ENCODE measurements around the gene PAK1. TPM values are rescaled to one million over a fixed set of nuclear protein-coding genes. Genes with fewer than 3 reads are reported as not detected.

PAK1 gene
- total RNA-seq, 1 experiment from 2014 or later: 80.0 TPM

DNA sequence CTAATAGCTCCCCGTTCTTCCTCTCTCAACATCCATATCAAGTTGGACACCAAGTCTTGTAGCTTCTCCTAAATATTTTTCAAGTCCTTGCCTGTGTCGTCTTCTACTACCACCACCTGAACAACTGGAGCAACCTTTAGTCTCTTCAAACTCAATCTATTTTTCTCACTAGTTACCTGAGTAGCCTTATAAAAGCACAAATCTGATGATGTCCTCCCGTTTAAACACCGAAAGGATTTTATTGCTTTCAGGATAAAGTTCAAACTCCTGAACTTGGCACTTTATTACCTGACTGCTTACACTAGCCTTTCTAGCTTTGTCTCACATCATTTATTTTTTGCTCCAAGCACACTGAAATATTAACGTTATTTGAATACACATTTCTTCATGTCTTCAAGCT, 1.3 kb upstream of the PAK1 start:
- H3K36me3 ChIP-seq (ENCODE audit: low read depth): no peaks in the 10 kb centered on the region
- no TSS peak for BruUV-seq (replicated peaks)
- no peaks in the 10 kb centered on the region for H3K9me2 ChIP-seq (ENCODE audit: insufficient read depth)
- no peaks in the 10 kb centered on the region for H3K27me3 ChIP-seq (ENCODE audit: insufficient read depth, low read depth)
- H3K4me1 ChIP-seq (replicated peaks; ENCODE audit: insufficient read depth): peaks cover 30% of the 10 kb centered on the region
- CTCF ChIA-PET: interaction anchor here (0.7 kb wide), 1 partner anchor 142 kb away, joined by 3 read pairs; no protein-coding TSS in a partner anchor
- POLR2A ChIA-PET (ENCODE audit: unreplicated experiment): interaction anchor here (0.5 to 0.7 kb wide), 3 partner anchors 33 to 704 kb away, joined by 3 to 4 read pairs (median 3); no protein-coding TSS in a partner anchor
- H2AFZ ChIP-seq: no peak overlapping the region
- H3K27ac ChIP-seq: no peak overlapping the region
- peaks cover 32% of the 10 kb centered on the region for H3F3A ChIP-seq (ENCODE audit: insufficient read depth, low read depth)
- peak overlapping the region; percentile 87; the same call in 1 of the 2 replicates for H3K4me2 ChIP-seq
- no peaks in the 10 kb centered on the region for H4K20me1 ChIP-seq (ENCODE audit: insufficient read depth)
- DNase-seq: no peak
- TF ChIP-seq, protein P1, sequence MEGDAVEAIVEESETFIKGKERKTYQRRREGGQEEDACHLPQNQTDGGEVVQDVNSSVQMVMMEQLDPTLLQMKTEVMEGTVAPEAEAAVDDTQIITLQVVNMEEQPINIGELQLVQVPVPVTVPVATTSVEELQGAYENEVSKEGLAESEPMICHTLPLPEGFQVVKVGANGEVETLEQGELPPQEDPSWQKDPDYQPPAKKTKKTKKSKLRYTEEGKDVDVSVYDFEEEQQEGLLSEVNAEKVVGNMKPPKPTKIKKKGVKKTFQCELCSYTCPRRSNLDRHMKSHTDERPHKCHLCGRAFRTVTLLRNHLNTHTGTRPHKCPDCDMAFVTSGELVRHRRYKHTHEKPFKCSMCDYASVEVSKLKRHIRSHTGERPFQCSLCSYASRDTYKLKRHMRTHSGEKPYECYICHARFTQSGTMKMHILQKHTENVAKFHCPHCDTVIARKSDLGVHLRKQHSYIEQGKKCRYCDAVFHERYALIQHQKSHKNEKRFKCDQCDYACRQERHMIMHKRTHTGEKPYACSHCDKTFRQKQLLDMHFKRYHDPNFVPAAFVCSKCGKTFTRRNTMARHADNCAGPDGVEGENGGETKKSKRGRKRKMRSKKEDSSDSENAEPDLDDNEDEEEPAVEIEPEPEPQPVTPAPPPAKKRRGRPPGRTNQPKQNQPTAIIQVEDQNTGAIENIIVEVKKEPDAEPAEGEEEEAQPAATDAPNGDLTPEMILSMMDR (conservative IDR thresholded peaks at IDR 0.05): no peak
- no peak for TF ChIP-seq EZH2 (IDR thresholded peaks at IDR 0.05; ENCODE audit: low read depth)
- intact Hi-C loops (cut with micrococcal nuclease; ENCODE audit: unreplicated experiment): no loop called here
- H3K4me3 ChIP-seq: no peak overlapping the region
- no peaks in the 10 kb centered on the region for H3K9me3 ChIP-seq (ENCODE audit: insufficient read depth, low read depth)
- H3K79me2 ChIP-seq (ENCODE audit: low read depth): peaks cover 25% of the 10 kb centered on the region

DNA sequence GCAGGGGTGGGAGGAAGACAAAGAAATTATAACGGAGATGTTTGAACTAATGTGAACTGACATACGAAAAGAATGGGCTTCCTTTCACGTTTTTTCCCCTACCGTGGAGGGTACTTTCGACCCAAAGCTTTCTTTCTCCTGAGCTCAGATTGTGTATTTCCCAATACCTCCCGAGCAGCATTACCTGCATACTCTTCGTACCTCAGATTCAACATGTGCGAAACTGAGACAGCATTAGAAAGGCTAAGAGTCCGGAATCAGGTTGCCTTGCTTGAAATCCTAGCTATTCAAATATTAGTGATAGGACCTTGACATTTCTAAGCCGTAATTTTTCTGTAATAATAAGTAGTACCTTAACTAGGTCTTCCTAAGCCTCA, 778 bp upstream of the PAK1 start:
- intact Hi-C loops (cut with micrococcal nuclease; ENCODE audit: unreplicated experiment): loop anchor here (5.0 kb wide), 2 partner anchors 62 to 282 kb away; no protein-coding TSS in a partner anchor
- peaks cover 35% of the 10 kb centered on the region for H3K4me1 ChIP-seq (replicated peaks; ENCODE audit: insufficient read depth)
- DNase-seq: no peak
- H3K4me3 ChIP-seq: peak overlapping the region; percentile 83
- no peaks in the 10 kb centered on the region for H3K9me3 ChIP-seq (ENCODE audit: insufficient read depth, low read depth)
- peaks cover 32% of the 10 kb centered on the region for H3F3A ChIP-seq (ENCODE audit: insufficient read depth, low read depth)
- TF ChIP-seq EZH2 (IDR thresholded peaks at IDR 0.05; ENCODE audit: low read depth): no peak
- TF ChIP-seq, protein P1 (conservative IDR thresholded peaks at IDR 0.05): no peak
- no peaks in the 10 kb centered on the region for H3K9me2 ChIP-seq (ENCODE audit: insufficient read depth)
- H3K36me3 ChIP-seq (ENCODE audit: low read depth): no peaks in the 10 kb centered on the region; the same call in 1 of the 2 replicates
- peaks cover 30% of the 10 kb centered on the region for H3K79me2 ChIP-seq (ENCODE audit: low read depth)
- H4K20me1 ChIP-seq (ENCODE audit: insufficient read depth): no peaks in the 10 kb centered on the region
- peak overlapping the region; percentile 87 for H3K4me2 ChIP-seq
- POLR2A ChIA-PET (ENCODE audit: unreplicated experiment): interaction anchor here (0.6 to 0.7 kb wide), 3 partner anchors 23 to 704 kb away, joined by 4 to 7 read pairs (median 4); no protein-coding TSS in a partner anchor
- peak overlapping the region; percentile 89 for H2AFZ ChIP-seq
- TSS peak; percentile 97 for BruUV-seq (replicated peaks)
- peak overlapping the region; percentile 18 for H3K27ac ChIP-seq
- no peaks in the 10 kb centered on the region for H3K27me3 ChIP-seq (ENCODE audit: insufficient read depth, low read depth)
- CTCF ChIA-PET: interaction anchor here (0.7 kb wide), 1 partner anchor 142 kb away, joined by 3 read pairs; no protein-coding TSS in a partner anchor

DNA sequence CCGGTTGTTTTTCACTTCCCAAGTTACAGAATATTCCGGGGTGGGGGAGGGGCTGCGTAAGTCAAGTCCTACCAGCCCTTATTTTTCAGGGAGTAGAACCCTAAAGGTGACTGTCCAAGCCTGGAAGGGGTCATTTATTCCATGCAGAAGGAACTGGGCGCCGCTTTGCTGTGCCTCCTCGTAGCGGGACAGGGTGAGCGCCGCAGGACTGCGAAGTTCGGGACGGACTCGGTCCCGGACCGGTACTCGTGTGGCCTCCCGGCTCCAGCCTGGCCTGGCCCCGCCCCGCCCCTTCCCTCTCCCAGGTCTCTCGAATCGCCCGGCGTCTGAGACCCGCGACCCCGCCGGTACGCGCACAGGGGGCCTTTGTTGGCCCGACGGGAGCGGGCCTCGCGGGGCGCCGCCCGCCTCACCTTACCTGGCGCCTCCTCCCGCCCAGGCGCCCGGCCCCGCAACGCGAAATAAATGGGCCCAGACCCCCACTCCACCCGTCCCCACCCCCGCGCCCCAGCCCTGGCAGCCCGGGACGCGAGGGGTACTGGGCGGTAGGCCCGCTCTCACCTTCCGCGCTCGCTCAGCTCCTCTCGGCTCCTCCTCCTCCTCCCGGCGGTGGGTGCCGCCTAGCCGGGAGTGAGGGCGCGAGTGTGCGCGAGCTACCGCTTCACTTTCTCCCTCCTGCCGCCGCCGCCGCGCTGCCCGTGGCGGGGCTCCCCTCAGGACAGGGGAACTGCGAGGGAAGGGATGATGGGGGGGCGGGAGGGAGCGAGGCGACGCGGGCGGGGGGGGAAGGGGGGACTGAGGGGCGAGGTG, 698 bp downstream of the PAK1 start:
- no peaks in the 10 kb centered on the region for H3K27me3 ChIP-seq (ENCODE audit: insufficient read depth, low read depth)
- H3K36me3 ChIP-seq (ENCODE audit: low read depth): no peaks in the 10 kb centered on the region; the same call in 1 of the 2 replicates
- BruUV-seq (replicated peaks): no TSS peak
- POLR2A ChIA-PET (ENCODE audit: unreplicated experiment): interaction anchor here (0.6 kb wide), 2 partner anchors 281 to 1488 kb away, joined by 3 to 8 read pairs; no protein-coding TSS in a partner anchor
- peak; percentile 48 to 58 for DNase-seq
- 0 out of 2 replicates have a peak overlapping the region, but pooled peaks have one; percentile 14 for H3K27ac ChIP-seq
- intact Hi-C loops (cut with micrococcal nuclease; ENCODE audit: unreplicated experiment): loop anchor here (1.0 to 5.0 kb wide), 3 partner anchors 61 to 281 kb away; no protein-coding TSS in a partner anchor
- no peak for TF ChIP-seq EZH2 (IDR thresholded peaks at IDR 0.05; ENCODE audit: low read depth)
- TF ChIP-seq, protein P1 (conservative IDR thresholded peaks at IDR 0.05): no peak
- no peaks in the 10 kb centered on the region for H3K9me3 ChIP-seq (ENCODE audit: insufficient read depth, low read depth)
- peak overlapping the region; percentile 87 for H3K4me2 ChIP-seq
- H3K4me3 ChIP-seq: peak overlapping the region; percentile 83
- no peaks in the 10 kb centered on the region for H4K20me1 ChIP-seq (ENCODE audit: insufficient read depth)
- H3K4me1 ChIP-seq (replicated peaks; ENCODE audit: insufficient read depth): peaks cover 37% of the 10 kb centered on the region
- peaks cover 42% of the 10 kb centered on the region for H3K79me2 ChIP-seq (ENCODE audit: low read depth)
- H3F3A ChIP-seq (ENCODE audit: insufficient read depth, low read depth): peaks cover 32% of the 10 kb centered on the region
- CTCF ChIA-PET: interaction anchor here (0.8 kb wide), 1 partner anchor 61 kb away, joined by 11 read pairs; no protein-coding TSS in a partner anchor
- peak overlapping the region; percentile 89 for H2AFZ ChIP-seq
- H3K9me2 ChIP-seq (ENCODE audit: insufficient read depth): no peaks in the 10 kb centered on the region
